NOMO-1 (cell line): ENCODE results near the gene CPM.

Experiments used
- DNase-seq, 2 experiments: peaks; one replicate each; lab custom pipeline; 2025; ENCODE audit not compliant: unreplicated experiment in 2 of 2; lab: John Stamatoyannopoulos, UW

The CPM gene

GRCh38 chr12:68932961-68933893, at the start of gene CPM:
Gene CPM (minus strand): TSS chr12:68933171. CDS start chr12:68932837, 334 bp downstream.
- DNase-seq, result peak; percentile 64 to 87

DNA sequence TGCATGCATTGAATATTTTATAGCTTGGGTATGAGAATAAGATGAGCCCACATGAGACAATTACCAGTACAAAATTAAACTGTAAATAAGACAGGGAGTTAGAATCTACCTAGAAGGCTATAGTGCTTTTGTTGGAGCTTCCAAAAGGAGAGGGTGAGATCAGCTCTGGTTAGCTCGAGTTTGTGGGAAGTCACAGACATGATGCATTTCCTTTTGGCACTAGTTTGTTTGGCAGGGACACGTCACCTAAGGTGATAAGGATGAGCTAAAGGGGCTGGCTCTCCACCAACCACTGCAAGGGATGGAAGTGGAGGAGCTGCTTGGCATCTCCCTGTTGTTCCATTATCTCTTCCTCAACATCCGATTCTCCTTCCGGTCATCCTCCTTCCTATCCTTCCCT, 48.5 kb upstream of the CPM start:
- no peak for DNase-seq

DNA sequence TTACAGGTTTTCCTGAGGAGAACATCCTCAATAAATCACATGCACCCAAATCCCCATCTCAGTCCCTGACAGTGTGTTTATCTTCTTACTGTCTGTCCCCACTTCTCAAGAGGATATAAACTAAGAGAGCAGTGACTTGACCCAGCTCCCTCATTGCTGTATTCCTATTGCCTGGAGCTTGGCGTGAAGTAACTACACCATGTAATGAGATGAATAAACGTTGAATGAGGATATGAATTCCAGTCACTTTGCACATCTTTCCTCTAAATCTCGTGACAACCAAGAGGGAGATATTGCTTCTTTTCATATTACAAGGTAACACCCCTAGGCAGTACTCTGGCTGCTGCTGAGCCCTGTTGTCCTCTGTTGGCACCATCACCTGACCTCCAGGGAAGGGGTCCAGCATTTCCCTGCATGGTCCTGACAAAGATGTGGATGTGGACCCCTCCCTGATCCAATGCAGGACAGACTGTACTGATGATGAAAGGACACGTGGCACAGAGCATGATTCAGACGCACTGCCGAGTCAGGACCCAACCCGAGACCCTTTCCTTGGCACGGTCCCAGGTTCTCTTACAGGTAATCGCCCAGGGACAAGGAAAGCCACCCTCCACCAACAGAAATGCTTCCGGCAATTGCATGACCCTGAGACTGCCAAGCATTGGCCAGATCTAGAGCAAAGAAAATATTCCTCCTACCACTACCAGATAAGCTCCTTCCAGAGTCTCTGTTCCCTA, 47.7 kb upstream of the CPM start:
- DNase-seq, result no peak

GRCh38 chr12:68978678-68979077, 45.7 kb upstream of the CPM start:
- peak; percentile 12 to 23 for DNase-seq

GRCh38 chr12:68977909-68978610, 45.1 kb upstream of the CPM start:
- peak in 1 of 2 experiments; percentile 16 for DNase-seq

DNA sequence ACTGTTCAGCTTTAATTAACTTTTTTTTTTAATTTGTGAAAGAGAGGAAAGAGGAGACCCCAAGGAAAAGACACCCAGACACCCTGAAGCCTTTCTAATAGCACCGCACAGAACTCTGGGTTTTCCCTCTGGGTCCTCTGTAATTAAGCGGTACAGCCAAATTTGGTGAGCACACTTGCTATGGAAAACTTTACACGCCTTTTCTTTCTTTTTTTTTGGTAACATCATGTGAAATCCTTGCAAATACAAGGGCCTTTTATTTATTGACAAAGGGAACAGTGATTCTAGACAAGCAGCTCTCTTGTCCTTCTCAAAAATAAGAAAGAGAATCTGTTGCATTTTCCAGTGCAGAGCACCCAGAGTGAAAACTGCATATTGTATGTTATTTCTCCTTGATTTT, 44.4 kb upstream of the CPM start:
- no peak for DNase-seq

DNA sequence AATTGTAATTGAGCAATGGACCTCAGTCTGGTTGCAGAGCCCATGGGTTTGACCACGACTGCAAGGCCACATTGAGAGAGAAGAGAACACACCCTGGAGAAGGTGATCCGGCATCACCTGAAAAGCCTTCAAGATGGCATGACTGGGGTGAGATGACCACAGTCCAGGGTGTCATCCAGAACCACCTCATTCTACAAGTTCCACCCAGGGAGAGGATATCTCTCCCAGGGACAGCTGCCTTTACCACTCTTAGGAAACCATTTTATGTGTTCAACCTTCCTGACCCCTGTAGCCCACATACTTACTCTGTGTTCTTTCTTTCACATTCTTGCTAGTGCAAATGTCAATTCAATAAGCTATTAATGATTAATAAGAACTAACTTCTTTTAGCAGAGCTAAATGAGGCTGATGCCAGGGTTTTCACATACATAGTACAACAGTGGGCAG, 43.4 kb upstream of the CPM start:
- DNase-seq, result no peak

DNA sequence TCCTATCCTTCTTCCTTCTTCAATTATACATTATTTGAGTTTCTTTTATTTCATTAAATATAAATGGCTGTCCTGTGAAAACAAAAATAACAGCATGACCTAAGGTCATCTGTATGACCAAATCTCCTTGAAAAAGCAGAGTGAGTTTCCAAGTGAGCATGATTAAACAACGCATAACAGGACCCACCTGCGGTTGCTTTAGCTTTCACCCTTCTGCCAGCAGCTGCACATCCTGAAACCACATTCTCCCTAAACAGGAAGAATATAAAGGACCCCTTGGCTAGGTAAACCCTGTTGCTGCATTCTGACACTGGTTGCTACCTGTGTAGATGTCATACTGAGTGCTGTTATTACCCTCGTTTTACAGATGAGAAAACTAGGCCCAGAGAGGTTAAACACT, 42.8 kb upstream of the CPM start:
- DNase-seq, result no peak

- no peak for DNase-seq
Observed at GRCh38 chr12:68972595-68972994, 39.6 kb upstream of the CPM start.

DNA sequence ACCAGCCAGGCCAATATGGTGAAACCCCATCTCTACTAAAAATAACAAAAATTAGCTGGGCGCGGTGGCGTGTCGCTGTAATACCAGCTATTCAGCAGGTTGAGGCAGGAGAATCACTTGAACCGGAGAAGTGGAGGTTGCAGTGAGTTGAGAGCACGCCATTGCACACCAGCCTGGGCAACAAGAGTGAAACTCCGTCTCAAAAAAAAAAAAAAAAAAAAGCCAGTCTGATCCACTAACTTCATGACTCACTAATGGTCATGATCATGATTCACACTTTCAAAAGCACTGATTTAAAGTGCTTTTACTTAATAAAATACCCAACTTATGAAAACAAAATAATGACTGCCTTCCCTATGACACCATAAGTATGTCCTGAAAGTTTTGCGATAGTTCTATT, 38.4 kb upstream of the CPM start:
- no peak for DNase-seq

DNA sequence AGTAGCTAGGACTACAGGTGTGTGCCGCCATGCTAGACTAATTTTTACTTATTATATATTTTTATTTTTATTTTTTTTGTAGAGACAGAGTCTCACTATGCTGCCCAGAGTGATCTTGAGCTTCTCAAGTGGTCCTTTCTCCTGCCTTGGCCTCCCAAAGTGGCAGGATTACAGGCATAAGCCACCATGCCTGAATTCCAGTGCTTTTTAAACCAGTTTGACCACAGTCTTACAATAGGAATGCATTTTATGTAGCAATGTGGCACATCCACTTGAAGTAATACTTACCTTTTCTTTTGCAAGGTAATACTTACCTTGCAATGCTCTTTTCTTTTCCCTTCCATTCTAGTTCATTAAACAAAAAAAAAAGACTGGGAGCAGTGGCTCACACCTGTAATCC, 38.0 kb upstream of the CPM start:
- no peak for DNase-seq

GRCh38 chr12:68970306-68970705, 37.3 kb upstream of the CPM start:
- no peak for DNase-seq

DNA sequence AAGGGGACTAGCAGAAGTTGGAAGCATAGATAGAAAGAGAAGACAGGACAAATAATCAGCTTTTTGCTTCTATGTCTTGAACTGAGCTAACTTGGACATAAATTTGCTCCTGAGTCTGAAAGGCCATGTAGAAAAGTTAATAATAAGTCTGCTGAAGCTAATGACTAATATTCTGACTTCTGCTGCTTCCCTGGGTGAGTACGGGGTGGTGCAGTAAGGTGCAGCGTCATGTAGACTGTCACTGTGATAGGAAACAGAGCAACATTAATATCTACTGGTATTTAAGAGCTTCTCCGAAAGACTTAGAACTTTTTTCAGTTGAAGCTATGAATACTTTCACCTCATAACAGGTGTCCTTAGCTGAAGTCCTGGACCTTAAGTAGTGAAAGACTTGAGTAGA, 34.1 kb upstream of the CPM start:
- no peak for DNase-seq

- DNase-seq, result no peak
Observed at GRCh38 chr12:68963856-68964745, 31.1 kb upstream of the CPM start.

DNA sequence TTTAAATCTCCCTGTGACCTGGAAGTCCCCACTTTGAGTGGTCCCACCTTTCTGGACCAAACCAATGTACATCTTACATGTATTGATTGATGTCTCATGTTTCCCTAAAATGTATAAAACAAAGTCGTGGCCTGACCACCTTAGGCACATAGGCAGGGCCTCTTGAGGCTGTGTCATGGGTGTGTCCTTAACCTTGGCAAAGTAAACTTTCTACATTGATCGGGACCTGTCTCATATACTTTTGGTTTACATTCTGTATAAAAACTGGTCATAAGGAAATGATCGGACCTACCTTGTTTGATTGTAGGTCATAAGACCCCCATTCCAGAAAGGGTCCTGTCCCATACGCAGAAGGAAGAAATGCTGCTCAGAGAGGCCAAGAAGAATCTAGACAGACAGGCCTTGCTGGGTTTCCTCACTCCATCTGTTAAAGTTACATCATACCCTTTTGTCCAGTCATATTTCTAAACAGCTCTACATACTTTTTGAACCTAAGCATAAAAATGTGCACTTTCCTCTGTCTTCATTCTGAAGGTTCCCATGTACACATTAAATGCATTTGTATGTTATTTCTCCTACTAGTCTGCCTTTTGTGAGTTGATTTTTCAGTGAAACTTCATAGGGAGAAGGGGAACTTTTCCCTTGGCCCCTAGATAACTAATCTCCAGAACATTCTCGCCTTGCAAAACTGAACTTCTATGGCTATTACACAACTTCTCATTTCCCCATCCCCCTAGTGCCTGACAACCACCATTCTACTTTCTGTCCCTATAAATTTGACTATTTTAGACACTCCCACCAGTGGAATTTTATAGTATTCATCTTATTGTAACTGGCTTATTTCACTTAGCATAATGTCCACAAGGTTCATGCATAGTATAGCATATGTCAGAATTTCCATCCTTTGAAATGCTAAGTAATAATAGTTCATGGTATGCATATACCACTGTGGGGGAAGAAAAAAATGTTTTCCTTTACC, 30.2 kb upstream of the CPM start:
- peak; percentile 68 to 83 for DNase-seq

- DNase-seq, result no peak
Observed at GRCh38 chr12:68959891-68960464, 27.0 kb upstream of the CPM start.

GRCh38 chr12:68959143-68959858, 26.3 kb upstream of the CPM start:
- no peak for DNase-seq

GRCh38 chr12:68958322-68958721, 25.4 kb upstream of the CPM start:
- DNase-seq, result peak in 1 of 2 experiments; percentile 32
